HCT116 (cell line): ENCODE measurements around the gene APOBEC3C. TPM values are rescaled to one million over a fixed set of nuclear protein-coding genes. Genes with fewer than 3 reads are reported as not detected.
"Not testable (repeated sequence)": the region's sequence is repeated elsewhere in the genome, so short reads cannot be mapped to it uniquely, and the experiment has no call there.

Experiments used
- ATAC-seq: fragments of 200-7000 bp; cut with Tn5 transposase; 2 replicates; pipeline ENCODE4 v1.9.1; 2020; ENCODE audit warnings: mild to moderate bottlenecking, moderate library complexity
- BruUV-seq: library from RNA; stranded (reverse); fragments of 400-500 nt; replicated peaks from 2 replicates; lab custom pipeline; 2021; lab: Mats Ljungman, UMichigan
- CTCF ChIA-PET: fragments of 300-600 bp; sonication (Branson Sonifier 250); formaldehyde crosslinking; loops from one replicate; lab custom pipeline; 2021; ENCODE audit warnings: antibody characterized with exemption; lab: Charles Lee
- POLR2A ChIA-PET: fragments of 300-600, 350-600 bp; sonication (Branson Sonifier 250); formaldehyde crosslinking; loops from one replicate; lab custom pipeline; 2021; ENCODE audit warnings: antibody characterized with exemption; lab: Charles Lee
- RAD21 ChIA-PET, 2 experiments: fragments of 300-600 bp; sonication (Branson Sonifier 250); formaldehyde crosslinking; loops; one replicate each; lab custom pipeline; 2023; ENCODE audit warnings: low total read pairs in 2 of 2; ENCODE audit not compliant: uncharacterized antibody in 2 of 2, unreplicated experiment in 2 of 2, low non-redundant PET in 1 of 2; lab: Charles Lee
- DNase-seq: peaks from one replicate; pipeline ENCODE4 v3.0.0-alpha.2; 2010; ENCODE audit warnings: low read depth, low spot score
- H2AFZ ChIP-seq: fragments of 200-600 bp; shearing (Covaris generic), sonication (generic); 2 replicates; pipeline ENCODE4 v1.6.1; 2017; ENCODE audit warnings: low read depth, mixed run types, mixed read lengths, antibody characterized with exemption, low read length; ENCODE audit not compliant: poor library complexity, severe bottlenecking
- H3K27ac ChIP-seq: 2 replicates; pipeline ENCODE4 v1.5.1; 2012; ENCODE audit warnings: low read depth, low read length
- H3K27me3 ChIP-seq: fragments of 200-600 bp; sonication (generic); 2 replicates; pipeline ENCODE4 v1.6.1; 2016; ENCODE audit warnings: mixed run types, low read length, mixed read lengths; ENCODE audit not compliant: insufficient read depth
- H3K36me3 ChIP-seq, 2 experiments: fragments of 200-500 bp in 1 of 2; fragments of 200-600 bp in 1 of 2; sonication (Bioruptor generic) in 1 of 2; sonication (generic) in 1 of 2; 2 replicates each; pipeline versions ENCODE4 v1.5.1 to v1.6.1; 2014 to 2016; ENCODE audit warnings: low read length in 2 of 2, inconsistent platforms in 1 of 2, mixed read lengths in 1 of 2, mixed run types in 1 of 2; ENCODE audit not compliant: insufficient read depth in 2 of 2, control insufficient read depth in 1 of 2
- H3K4me1 ChIP-seq, 2 experiments: fragments of 200-600 bp in 1 of 2; sonication (generic) in 1 of 2; 2 replicates each; pipeline versions ENCODE4 v1.5.1 to v1.6.1; 2012 to 2017; ENCODE audit warnings: low read length in 2 of 2, inconsistent platforms in 1 of 2, mild to moderate bottlenecking in 1 of 2, mixed read lengths in 1 of 2, mixed run types in 1 of 2, moderate library complexity in 1 of 2; ENCODE audit not compliant: insufficient read depth in 2 of 2, control insufficient read depth in 1 of 2
- H3K4me2 ChIP-seq: fragments of 200-600 bp; sonication (generic); 2 replicates; pipeline ENCODE4 v1.6.1; 2017; ENCODE audit warnings: mixed run types, low read length, mixed read lengths
- H3K4me3 ChIP-seq, 2 experiments: fragments of 200-600 bp in 1 of 2; sonication (generic) in 1 of 2; replicated peaks in 1 of 2; 2 replicates each; pipeline ENCODE4 v1.5.1; 2011 to 2016; ENCODE audit warnings: low read length in 2 of 2, control low read depth in 1 of 2, low read depth in 1 of 2, mild to moderate bottlenecking in 1 of 2, mixed read lengths in 1 of 2, mixed run types in 1 of 2
- H3K79me2 ChIP-seq: fragments of 200-600 bp; sonication (generic); 2 replicates; pipeline ENCODE4 v1.6.1; 2017; ENCODE audit warnings: mild to moderate bottlenecking, mixed run types, low read length, moderate library complexity, mixed read lengths; ENCODE audit not compliant: insufficient read depth
- H3K9ac ChIP-seq: fragments of 200-600 bp; sonication (generic); 2 replicates; pipeline ENCODE4 v1.6.1; 2016; ENCODE audit warnings: low read length, mixed read lengths
- H3K9me2 ChIP-seq: fragments of 200-600 bp; sonication (generic), shearing (Covaris generic); 2 replicates; pipeline ENCODE4 v1.6.1; 2017; ENCODE audit warnings: mixed run types, mild to moderate bottlenecking, moderate library complexity; ENCODE audit not compliant: insufficient read depth
- H3K9me3 ChIP-seq, 2 experiments: fragments of 200-500 bp in 1 of 2; fragments of 200-600 bp in 1 of 2; sonication (Bioruptor generic) in 1 of 2; sonication (generic) in 1 of 2; 2 replicates each; pipeline ENCODE4 v1.6.1; 2014 to 2017; ENCODE audit warnings: low read length in 2 of 2, mixed read lengths in 2 of 2, inconsistent platforms in 1 of 2, low read depth in 1 of 2, mild to moderate bottlenecking in 1 of 2, mixed run types in 1 of 2, moderate library complexity in 1 of 2; ENCODE audit not compliant: control insufficient read depth in 1 of 2, insufficient read depth in 1 of 2
- H4K20me1 ChIP-seq: fragments of 200-600 bp; sonication (generic), shearing (Covaris generic); 2 replicates; pipeline ENCODE4 v1.6.1; 2017; ENCODE audit warnings: mixed run types, mild to moderate bottlenecking, moderate library complexity; ENCODE audit not compliant: insufficient read depth
- CBX3 ChIP-seq: IDR thresholded peaks from 2 replicates; pipeline ENCODE4 v1.6.1; 2012; ENCODE audit warnings: low read depth
- EGR1 ChIP-seq: IDR thresholded peaks from 2 replicates; pipeline ENCODE4 v1.6.1; 2012; ENCODE audit warnings: low read depth
- ELF1 ChIP-seq: IDR thresholded peaks from 2 replicates; pipeline ENCODE4 v1.6.1; 2012; ENCODE audit warnings: low read depth, borderline replicate concordance
- JUND ChIP-seq: IDR thresholded peaks from 2 replicates; pipeline ENCODE4 v1.6.1; 2012
- POLR2A ChIP-seq: IDR thresholded peaks from 2 replicates; pipeline ENCODE4 v1.7.0; 2011; ENCODE audit warnings: borderline replicate concordance; ENCODE audit not compliant: insufficient read depth, insufficient read length; ENCODE audit errors: extremely low read depth
- POLR2AphosphoS5 ChIP-seq: IDR thresholded peaks from 2 replicates; pipeline ENCODE4 v1.6.1; 2011; ENCODE audit warnings: mild to moderate bottlenecking, low read depth, low read length, moderate library complexity
- SRF ChIP-seq: IDR thresholded peaks from 2 replicates; pipeline ENCODE4 v1.6.1; 2012; ENCODE audit warnings: low read depth
- TCF7L2 ChIP-seq: IDR thresholded peaks from 2 replicates; pipeline ENCODE4 v1.7.0; 2011; ENCODE audit warnings: borderline replicate concordance, inconsistent platforms; ENCODE audit not compliant: insufficient read depth, insufficient read length; ENCODE audit errors: extremely low read depth
- YY1 ChIP-seq: IDR thresholded peaks from 2 replicates; pipeline ENCODE4 v1.6.1; 2011; ENCODE audit warnings: low read length, low read depth, moderate library complexity, mild to moderate bottlenecking; ENCODE audit not compliant: insufficient replicate concordance; ENCODE audit errors: extremely low read depth
- ZFX ChIP-seq: fragments of 450-650 bp; IDR thresholded peaks from 2 replicates; pipeline ENCODE4 v1.6.1; 2017
- ZNF274 ChIP-seq: fragments of 200-500 bp; sonication (Bioruptor generic); IDR thresholded peaks from 2 replicates; pipeline ENCODE4 v1.6.1; 2014; ENCODE audit warnings: mild to moderate bottlenecking, low read depth, low read length, inconsistent platforms
- intact Hi-C: fragments of 100-400 bp; cut with micrococcal nuclease; formaldehyde crosslinking; loops from 2 replicates; pipeline ENCODE4 v1.10.0; 2022
- total RNA-seq: library from RNA; stranded (reverse); gene quantifications from one replicate; pipeline ENCODE4 v1.2.1, GENCODE V29; 2021; ENCODE audit not compliant: unreplicated experiment
- TF ChIP-seq, protein P1 (sequence below): IDR thresholded peaks from 2 replicates; pipeline ENCODE4 v1.6.1; 2011; ENCODE audit warnings: mild to moderate bottlenecking, low read length, moderate library complexity; ENCODE audit not compliant: insufficient replicate concordance; ENCODE audit errors: extremely low read depth
- TF ChIP-seq, protein P2 (sequence below): IDR thresholded peaks from 2 replicates; pipeline ENCODE4 v1.6.1; 2012
- TF ChIP-seq, protein P3 (sequence below), 3 experiments: fragments of 200-600 bp in 1 of 3; sonication (generic) in 1 of 3; IDR thresholded peaks in 2 of 3; conservative IDR thresholded peaks in 1 of 3; 2 replicates each; pipeline ENCODE4 v1.5.1; 2012 to 2017; ENCODE audit warnings: low read depth in 2 of 3, low read length in 2 of 3, antibody characterized with exemption in 1 of 3, borderline replicate concordance in 1 of 3, control low read depth in 1 of 3, mild to moderate bottlenecking in 1 of 3, mixed read lengths in 1 of 3, mixed run types in 1 of 3, moderate library complexity in 1 of 3; ENCODE audit not compliant: insufficient read depth in 1 of 3
- TF ChIP-seq, protein P4 (sequence below): IDR thresholded peaks from 2 replicates; pipeline ENCODE4 v1.6.1; 2012

The APOBEC3C gene
- total RNA-seq, 1 experiment from 2014 or later = 40.2 TPM

DNA sequence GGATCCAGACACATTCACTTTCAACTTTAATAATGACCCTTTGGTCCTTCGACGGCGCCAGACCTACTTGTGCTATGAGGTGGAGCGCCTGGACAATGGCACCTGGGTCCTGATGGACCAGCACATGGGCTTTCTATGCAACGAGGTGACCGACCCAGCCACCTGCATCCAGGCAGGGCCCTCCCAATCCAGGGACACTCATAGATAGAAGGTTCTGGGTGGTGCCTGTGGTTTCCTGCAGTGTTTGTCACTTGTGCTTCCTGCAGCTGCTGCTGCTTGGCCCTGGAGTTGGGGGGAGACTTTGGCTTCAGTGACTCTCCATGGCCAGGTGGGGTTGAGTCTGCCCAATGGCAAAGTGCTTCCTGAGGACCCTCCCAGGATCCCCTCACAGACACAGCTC lies 24.6 kb upstream of the APOBEC3C start (continued):
- TF ChIP-seq ELF1 (no peak), CBX3 (no peak)
- TF ChIP-seq, protein P1, sequence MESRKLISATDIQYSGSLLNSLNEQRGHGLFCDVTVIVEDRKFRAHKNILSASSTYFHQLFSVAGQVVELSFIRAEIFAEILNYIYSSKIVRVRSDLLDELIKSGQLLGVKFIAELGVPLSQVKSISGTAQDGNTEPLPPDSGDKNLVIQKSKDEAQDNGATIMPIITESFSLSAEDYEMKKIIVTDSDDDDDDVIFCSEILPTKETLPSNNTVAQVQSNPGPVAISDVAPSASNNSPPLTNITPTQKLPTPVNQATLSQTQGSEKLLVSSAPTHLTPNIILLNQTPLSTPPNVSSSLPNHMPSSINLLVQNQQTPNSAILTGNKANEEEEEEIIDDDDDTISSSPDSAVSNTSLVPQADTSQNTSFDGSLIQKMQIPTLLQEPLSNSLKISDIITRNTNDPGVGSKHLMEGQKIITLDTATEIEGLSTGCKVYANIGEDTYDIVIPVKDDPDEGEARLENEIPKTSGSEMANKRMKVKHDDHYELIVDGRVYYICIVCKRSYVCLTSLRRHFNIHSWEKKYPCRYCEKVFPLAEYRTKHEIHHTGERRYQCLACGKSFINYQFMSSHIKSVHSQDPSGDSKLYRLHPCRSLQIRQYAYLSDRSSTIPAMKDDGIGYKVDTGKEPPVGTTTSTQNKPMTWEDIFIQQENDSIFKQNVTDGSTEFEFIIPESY = no peak

DNA sequence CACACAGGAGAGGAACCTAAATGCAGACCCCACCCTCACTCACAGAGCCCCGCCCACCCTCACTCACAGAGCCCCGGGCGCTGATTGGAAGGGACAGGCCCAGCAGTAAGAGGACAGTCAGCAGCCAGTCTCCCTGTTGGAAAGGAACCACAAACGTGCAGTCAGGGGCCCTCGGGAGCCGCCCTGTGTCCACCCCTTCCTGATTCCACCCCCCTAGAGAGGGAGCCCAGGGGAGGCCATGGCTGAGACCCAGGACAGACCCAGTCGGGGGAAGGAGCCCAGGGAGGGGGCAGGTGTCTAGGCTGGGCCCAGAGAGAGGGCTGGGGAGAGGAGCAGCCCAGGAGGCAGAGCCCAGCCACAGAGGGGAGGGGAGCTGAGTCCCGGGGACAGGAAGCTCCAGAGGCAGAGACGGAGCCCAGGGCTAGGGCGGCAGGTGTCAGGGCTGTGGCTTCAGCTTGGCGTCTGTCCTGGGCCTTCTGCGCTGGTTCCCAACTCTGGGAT lies 21.1 kb upstream of the APOBEC3C start:
- BruUV-seq, H3K4me3 ChIP-seq, H3K4me1 ChIP-seq, H4K20me1 ChIP-seq, H3K4me2 ChIP-seq, intact Hi-C loops, H3K79me2 ChIP-seq, H3K36me3 ChIP-seq, H3K9me2 ChIP-seq, CTCF ChIA-PET, H3K9me3 ChIP-seq, H3K27ac ChIP-seq, H2AFZ ChIP-seq, H3K9ac ChIP-seq, DNase-seq, RAD21 ChIA-PET, POLR2A ChIA-PET, H3K27me3 ChIP-seq: not testable (repeated sequence)
- peak; percentile 67; the same call in 1 of the 2 replicates for ATAC-seq

DNA sequence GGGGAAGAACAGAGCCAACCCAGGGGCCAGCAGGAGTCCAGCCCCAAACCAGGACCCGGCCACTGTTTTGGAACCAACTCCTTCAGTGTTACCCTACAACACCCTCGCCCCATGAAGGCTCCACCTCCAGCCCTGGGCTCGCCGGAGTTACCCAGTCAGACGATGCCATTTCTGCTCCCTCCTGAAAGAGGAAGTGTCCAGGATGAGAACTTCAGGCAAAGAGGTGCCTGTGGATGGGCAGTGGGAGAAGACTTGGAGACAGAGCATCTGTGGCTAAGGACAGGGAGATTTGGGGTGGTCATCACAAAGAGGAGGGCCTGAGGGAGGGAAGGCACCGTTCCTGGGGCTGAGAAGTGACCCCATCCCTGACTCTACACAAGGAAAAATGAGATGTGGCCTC lies 18.0 kb upstream of the APOBEC3C start:
- Histone ChIP-seq H3K9me2 (no peaks in the 10 kb centered on the region), H4K20me1 (no peaks in the 10 kb centered on the region), H3K79me2 (no peaks in the 10 kb centered on the region), H3K27me3 (no peaks in the 10 kb centered on the region), H3K4me2 (no peak overlapping the region), H3K4me1 (no peaks in the 10 kb centered on the region), H3K9me3 (no peaks in the 10 kb centered on the region), H2AFZ (no peak overlapping the region), H3K36me3 (no peaks in the 10 kb centered on the region), H3K27ac (no peak overlapping the region), H3K4me3 (no peak overlapping the region), H3K9ac (no peak overlapping the region)
- ChIA-PET POLR2A (no interaction called here), RAD21 (no interaction called here), CTCF (no interaction called here)
- intact Hi-C loops = no loop called here
- DNase-seq (no peak), ATAC-seq (no peak)
- BruUV-seq = no TSS peak
- TF ChIP-seq TCF7L2 (no peak), POLR2AphosphoS5 (no peak), JUND (no peak), EGR1 (no peak), YY1 (no peak), POLR2A (no peak), ZFX (no peak), SRF (no peak), ZNF274 (no peak)
- TF ChIP-seq, protein P2, sequence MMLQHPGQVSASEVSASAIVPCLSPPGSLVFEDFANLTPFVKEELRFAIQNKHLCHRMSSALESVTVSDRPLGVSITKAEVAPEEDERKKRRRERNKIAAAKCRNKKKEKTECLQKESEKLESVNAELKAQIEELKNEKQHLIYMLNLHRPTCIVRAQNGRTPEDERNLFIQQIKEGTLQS = no peak
- TF ChIP-seq, protein P3, sequence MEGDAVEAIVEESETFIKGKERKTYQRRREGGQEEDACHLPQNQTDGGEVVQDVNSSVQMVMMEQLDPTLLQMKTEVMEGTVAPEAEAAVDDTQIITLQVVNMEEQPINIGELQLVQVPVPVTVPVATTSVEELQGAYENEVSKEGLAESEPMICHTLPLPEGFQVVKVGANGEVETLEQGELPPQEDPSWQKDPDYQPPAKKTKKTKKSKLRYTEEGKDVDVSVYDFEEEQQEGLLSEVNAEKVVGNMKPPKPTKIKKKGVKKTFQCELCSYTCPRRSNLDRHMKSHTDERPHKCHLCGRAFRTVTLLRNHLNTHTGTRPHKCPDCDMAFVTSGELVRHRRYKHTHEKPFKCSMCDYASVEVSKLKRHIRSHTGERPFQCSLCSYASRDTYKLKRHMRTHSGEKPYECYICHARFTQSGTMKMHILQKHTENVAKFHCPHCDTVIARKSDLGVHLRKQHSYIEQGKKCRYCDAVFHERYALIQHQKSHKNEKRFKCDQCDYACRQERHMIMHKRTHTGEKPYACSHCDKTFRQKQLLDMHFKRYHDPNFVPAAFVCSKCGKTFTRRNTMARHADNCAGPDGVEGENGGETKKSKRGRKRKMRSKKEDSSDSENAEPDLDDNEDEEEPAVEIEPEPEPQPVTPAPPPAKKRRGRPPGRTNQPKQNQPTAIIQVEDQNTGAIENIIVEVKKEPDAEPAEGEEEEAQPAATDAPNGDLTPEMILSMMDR (IDR thresholded peaks at IDR 0.05 in 2 of 3, conservative IDR thresholded peaks at IDR 0.05 in 1 of 3; ENCODE audit: borderline replicate concordance in 1 of 3, insufficient read depth in 1 of 3, low read depth in 2 of 3, low read length in 2 of 3) = no peak
- TF ChIP-seq, protein P4, sequence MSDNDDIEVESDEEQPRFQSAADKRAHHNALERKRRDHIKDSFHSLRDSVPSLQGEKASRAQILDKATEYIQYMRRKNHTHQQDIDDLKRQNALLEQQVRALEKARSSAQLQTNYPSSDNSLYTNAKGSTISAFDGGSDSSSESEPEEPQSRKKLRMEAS = no peak
